ENCODE measurements around the gene CACNA2D4.

Gene CACNA2D4

GRCh38 chr12:1886396-1887008, 31.9 kb downstream of the CACNA2D4 start:
- no peak for DNase-seq (ENCODE audit: low spot score)

- DNase-seq (ENCODE audit: low spot score) = no peak
Observed at GRCh38 chr12:1885599-1886245, 32.7 kb downstream of the CACNA2D4 start.

GRCh38 chr12:1885082-1885596, 33.3 kb downstream of the CACNA2D4 start:
- no peak for DNase-seq (ENCODE audit: low spot score)

- DNase-seq (ENCODE audit: low spot score) = no peak
Observed at GRCh38 chr12:1884651-1885050, 33.8 kb downstream of the CACNA2D4 start.

- no peak for DNase-seq (ENCODE audit: low spot score)
Observed at GRCh38 chr12:1883513-1883912, 34.9 kb downstream of the CACNA2D4 start.

GRCh38 chr12:1882850-1883470, 35.5 kb downstream of the CACNA2D4 start:
- no peak for DNase-seq (ENCODE audit: low spot score)

- DNase-seq (ENCODE audit: low spot score) = no peak
Observed at GRCh38 chr12:1882405-1882804, 36.0 kb downstream of the CACNA2D4 start.

- DNase-seq (ENCODE audit: low spot score) = no peak
Observed at GRCh38 chr12:1881936-1882335, 36.5 kb downstream of the CACNA2D4 start.

- no peak for DNase-seq (ENCODE audit: low spot score)
Observed at GRCh38 chr12:1881301-1881700, 37.2 kb downstream of the CACNA2D4 start.

GRCh38 chr12:1880876-1881275, 37.6 kb downstream of the CACNA2D4 start:
- DNase-seq (ENCODE audit: low spot score) = no peak

GRCh38 chr12:1880153-1880845, 38.2 kb downstream of the CACNA2D4 start:
- no peak for DNase-seq (ENCODE audit: low spot score)

GRCh38 chr12:1879633-1880032, 38.8 kb downstream of the CACNA2D4 start:
- DNase-seq (ENCODE audit: low spot score) = no peak

- no peak for DNase-seq (ENCODE audit: low spot score)
Observed at GRCh38 chr12:1878695-1879094, 39.8 kb downstream of the CACNA2D4 start.

- no peak for DNase-seq (ENCODE audit: low spot score)
Observed at GRCh38 chr12:1878214-1878613, 40.2 kb downstream of the CACNA2D4 start.

- no peak for DNase-seq (ENCODE audit: low spot score)
Observed at GRCh38 chr12:1877169-1877878, 41.1 kb downstream of the CACNA2D4 start.

- DNase-seq (ENCODE audit: low spot score) = no peak
Observed at GRCh38 chr12:1876086-1876485, 42.4 kb downstream of the CACNA2D4 start.

GRCh38 chr12:1875608-1876007, 42.8 kb downstream of the CACNA2D4 start:
- no peak for DNase-seq (ENCODE audit: low spot score)

GRCh38 chr12:1873531-1874510, 44.6 kb downstream of the CACNA2D4 start:
- no peak for DNase-seq (ENCODE audit: low spot score)

GRCh38 chr12:1872448-1872847, 46.0 kb downstream of the CACNA2D4 start:
- no peak for DNase-seq (ENCODE audit: low spot score)

- DNase-seq (ENCODE audit: low spot score) = no peak
Observed at GRCh38 chr12:1872001-1872400, 46.5 kb downstream of the CACNA2D4 start.
